22Rv1 (cell line): ENCODE data around the gene KCNIP4.

Experiments
- CTCF ChIP-seq: fragments of 450-650 bp; IDR thresholded peaks from 2 replicates; pipeline ENCODE4 v1.5.1; 2017; ENCODE audit warnings: mild to moderate bottlenecking
- ZFX ChIP-seq: fragments of 450-650 bp; IDR thresholded peaks from 2 replicates; pipeline ENCODE4 v1.6.1; 2017; ENCODE audit warnings: antibody characterized with exemption, borderline replicate concordance

- TF ChIP-seq CTCF: peak; percentile 38
- TF ChIP-seq ZFX: no peak
Observed at GRCh38 chr4:21507439-21507838, 441.1 kb downstream of the KCNIP4 start.
